Testis (tissue), 3 donors: ENCODE data around the gene MYO18A. TPM values are rescaled to one million over a fixed set of nuclear protein-coding genes. Genes with fewer than 3 reads are reported as not detected.

ENCODE experiments used
- DNase-seq: peaks from one replicate; pipeline ENCODE4 v3.0.0-alpha.2; 2019
- H3K27ac ChIP-seq, 2 donors: fragments of 200-600 bp; sonication (generic); one replicate each; pipeline ENCODE4 v1.5.1; 2019
- H3K27me3 ChIP-seq: fragments of 200-600 bp; sonication (generic); one replicate; pipeline ENCODE4 v1.5.1; 2019
- H3K36me3 ChIP-seq: fragments of 200-600 bp; sonication (generic); one replicate; pipeline ENCODE4 v1.5.1; 2017; ENCODE audit warnings: low read depth; ENCODE audit errors: missing control alignments
- H3K4me1 ChIP-seq: fragments of 200-600 bp; sonication (generic); one replicate; pipeline ENCODE4 v1.5.1; 2019
- H3K4me3 ChIP-seq, 2 donors: fragments of 200-600 bp; sonication (generic); one replicate each; pipeline ENCODE4 v1.5.1; 2017 to 2019
- H3K9me3 ChIP-seq: fragments of 200-600 bp; sonication (generic); one replicate; pipeline ENCODE4 v1.5.1; 2017
- CTCF ChIP-seq, 3 experiments: fragments of 450-650 bp in 2 of 3; fragments of 200-600 bp in 1 of 3; sonication (generic) in 1 of 3; IDR thresholded peaks; one replicate each; pipeline ENCODE4 v1.5.1; 2016 to 2019; ENCODE audit warnings: antibody characterized with exemption in 3 of 3, mild to moderate bottlenecking in 2 of 3, moderate library complexity in 1 of 3
- POLR2A ChIP-seq: fragments of 450-650 bp; IDR thresholded peaks from one replicate; pipeline ENCODE4 v1.6.1; 2017; ENCODE audit warnings: antibody characterized with exemption, mild to moderate bottlenecking, moderate library complexity
- WGBS, 2 donors: methylation state at CpG; one replicate each; pipeline ENCODE4 v1.1.5; 2018; 5-methylcytosine and 5-hydroxymethylcytosine counted together
- intact Hi-C: fragments of 100-400 bp; cut with DNase I; formaldehyde crosslinking; loops from one replicate; pipeline ENCODE4 v1.15.1; 2023; ENCODE audit warnings: low total_unique reads
- polyA plus RNA-seq: library from polyadenylated mRNA; stranded (reverse); fragments of 350-450 nt; fragmentation: Illumina TruSeq; extraction: RNeasy Lipid Tissue Mini Kit (QIAGEN cat#74804); gene quantifications from one replicate; pipeline ENCODE4 v1.2.3, GENCODE V29; 2014; ENCODE audit warnings: low read depth, low replicate concordance; ENCODE audit not compliant: insufficient read depth
- total RNA-seq, 2 donors: library from RNA; depleted of rRNA; stranded (reverse); fragments of >200 nt; gene quantifications; one replicate each; pipeline ENCODE4 v1.2.3, GENCODE V29; 2016

The MYO18A gene
- total and polyA plus RNA-seq, 3 donors from 2014 or later, result 89.1 to 154 (median 91.1) TPM

GRCh38 chr17:29146369-29146972, 33.7 kb downstream of the MYO18A start:
- no peaks in the 10 kb centered on the region for H3K9me3 ChIP-seq
- H3K27ac ChIP-seq, result peak overlapping the region; percentile 3 to 62
- no peak for DNase-seq
- no peak overlapping the region for H3K4me3 ChIP-seq
- intact Hi-C loops, result loop anchor here (10.0 kb wide), 1 partner anchor 148 kb away; the partner anchor contains the start of gene NUFIP2
- peaks cover 16% of the 10 kb centered on the region for H3K4me1 ChIP-seq
- no peak for TF ChIP-seq CTCF (IDR thresholded peaks at IDR 0.05)
- no peak for TF ChIP-seq POLR2A
- WGBS, 2 donors, result 80 to 86% methylated on average over 2 of the region's 2 CpGs
- H3K27me3 ChIP-seq, result no peaks in the 10 kb centered on the region
- H3K36me3 ChIP-seq, result no peaks in the 10 kb centered on the region

GRCh38 chr17:29145289-29146073, 34.7 kb downstream of the MYO18A start:
- Histone ChIP-seq H3K4me1 (peaks cover 26% of the 10 kb centered on the region), H3K27me3 (no peaks in the 10 kb centered on the region), H3K9me3 (no peaks in the 10 kb centered on the region), H3K4me3 (no peak overlapping the region), H3K36me3 (no peaks in the 10 kb centered on the region), H3K27ac (peak overlapping the region in 1 of 2 donors; percentile 62)
- TF ChIP-seq POLR2A (no peak), CTCF (IDR thresholded peaks at IDR 0.05) (peak; percentile 40 to 78 (median 59))
- DNase-seq, result peak; percentile 77
- intact Hi-C loops, result loop anchor here (10.0 kb wide), 1 partner anchor 149 kb away; the partner anchor contains the start of gene NUFIP2
- WGBS, 2 donors, result 40 to 45% methylated on average over 12 of the region's 12 CpGs

- H3K4me1 ChIP-seq, result peaks cover 36% of the 10 kb centered on the region
- H3K27me3 ChIP-seq, result no peaks in the 10 kb centered on the region
- intact Hi-C loops, result loop anchor here (10.0 kb wide), 1 partner anchor 151 kb away; the partner anchor contains the start of gene NUFIP2
- no peaks in the 10 kb centered on the region for H3K36me3 ChIP-seq
- H3K4me3 ChIP-seq, result no peak overlapping the region
- 47 to 53% methylated on average over 2 of the region's 2 CpGs for WGBS, 2 donors
- peak; percentile 54 for DNase-seq
- no peak overlapping the region for H3K27ac ChIP-seq
- no peak for TF ChIP-seq POLR2A
- TF ChIP-seq CTCF (IDR thresholded peaks at IDR 0.05), result peak in 2 of 3 experiments; percentile 29 to 41
- no peaks in the 10 kb centered on the region for H3K9me3 ChIP-seq
These were observed 36.3 kb downstream of the MYO18A start for GRCh38 chr17:29143894-29144293.

GRCh38 chr17:29141514-29141876, 38.7 kb downstream of the MYO18A start:
- WGBS, 2 donors, result 56 to 73% methylated on average over 4 of the region's 4 CpGs
- H3K9me3 ChIP-seq, result no peaks in the 10 kb centered on the region
- peak overlapping the region; percentile 50 to 64 for H3K27ac ChIP-seq
- intact Hi-C loops, result loop anchor here (10.0 kb wide), 1 partner anchor 153 kb away; the partner anchor contains the start of gene NUFIP2
- TF ChIP-seq CTCF (IDR thresholded peaks at IDR 0.05) (no peak), POLR2A (no peak)
- H3K36me3 ChIP-seq, result no peaks in the 10 kb centered on the region
- DNase-seq, result no peak
- no peaks in the 10 kb centered on the region for H3K27me3 ChIP-seq
- peaks cover 40% of the 10 kb centered on the region for H3K4me1 ChIP-seq
- H3K4me3 ChIP-seq, result no peak overlapping the region
